Stimulated activated CD4-positive, alpha-beta T cell treated with anti-CD3 and anti-CD28 coated beads, Interleukin-1b, Interleukin-23, amount 100 ng/mL, for 48 hours (primary cell): Measurements from ENCODE around the gene PHF20.
"Not testable (repeated sequence)": the region's sequence is repeated elsewhere in the genome, so short reads cannot be mapped to it uniquely, and the experiment has no call there.

Experiments
- DNase-seq: peaks from one replicate; pipeline ENCODE4 v3.0.0-alpha.2; 2020

The PHF20 gene

DNA sequence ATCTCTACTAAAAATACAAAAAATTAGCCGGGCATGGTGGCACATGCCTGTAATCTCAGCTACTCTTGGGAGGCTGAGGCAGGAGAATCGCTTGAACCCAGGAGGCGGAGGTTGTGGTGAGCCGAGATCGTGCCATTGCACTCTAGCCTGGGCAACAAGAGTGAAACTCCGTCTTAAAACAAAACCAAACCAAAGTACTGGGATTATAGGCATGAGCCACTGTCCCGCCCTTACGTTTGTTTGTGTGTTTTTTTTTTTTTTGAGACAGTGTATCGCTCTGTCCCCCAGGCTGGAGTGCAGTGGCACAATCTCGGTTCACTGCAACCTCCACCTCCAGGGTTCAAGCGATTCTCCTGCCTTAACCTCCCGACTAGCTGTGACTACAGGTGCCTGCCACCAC is 12.0 kb downstream of the PHF20 start:
- DNase-seq, result not testable (repeated sequence)

DNA sequence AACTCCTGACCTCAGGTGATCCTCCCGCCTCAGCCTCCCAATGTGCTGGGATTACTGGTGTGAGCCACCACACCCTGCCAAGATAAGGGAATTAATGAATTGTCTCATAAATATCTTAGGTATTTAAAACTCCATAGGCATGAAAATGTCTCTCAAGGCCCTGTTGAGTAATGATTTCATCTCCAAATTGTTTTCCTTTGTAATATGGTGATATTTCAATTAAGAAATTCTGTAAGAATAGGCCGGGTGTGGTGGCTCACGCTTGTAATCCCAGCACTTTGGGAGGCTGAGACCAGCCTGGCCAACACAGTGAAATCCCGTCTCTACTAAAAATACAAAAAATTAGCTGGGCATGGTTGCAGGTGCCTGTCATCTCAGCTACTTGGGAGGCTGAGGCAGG is 13.7 kb downstream of the PHF20 start:
- not testable (repeated sequence) for DNase-seq

- no peak for DNase-seq
Measured at GRCh38 chr20:35788796-35789195, 17.0 kb downstream of the PHF20 start.

- no peak for DNase-seq
Measured at GRCh38 chr20:35791097-35791496, 19.3 kb downstream of the PHF20 start.

DNA sequence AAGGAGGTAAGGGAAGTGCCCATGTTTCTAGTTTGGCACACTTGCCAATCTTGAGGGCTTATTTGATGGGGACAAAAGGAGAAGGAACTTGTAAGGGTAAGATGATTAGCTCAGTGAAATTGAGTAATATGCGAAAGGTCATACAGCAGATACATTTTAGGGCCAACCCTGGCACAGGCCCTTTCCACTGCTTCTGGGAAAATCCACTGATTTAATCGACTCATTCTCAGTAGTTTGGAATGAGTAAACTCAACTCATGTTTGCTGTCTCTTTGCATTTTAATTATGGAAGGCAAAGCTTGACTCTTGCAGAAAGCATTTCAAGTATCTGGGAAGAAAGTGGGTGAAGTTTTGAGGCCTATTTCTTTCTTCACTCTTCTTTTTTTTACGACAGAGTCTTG is 20.0 kb downstream of the PHF20 start:
- DNase-seq, result peak; percentile 25

DNA sequence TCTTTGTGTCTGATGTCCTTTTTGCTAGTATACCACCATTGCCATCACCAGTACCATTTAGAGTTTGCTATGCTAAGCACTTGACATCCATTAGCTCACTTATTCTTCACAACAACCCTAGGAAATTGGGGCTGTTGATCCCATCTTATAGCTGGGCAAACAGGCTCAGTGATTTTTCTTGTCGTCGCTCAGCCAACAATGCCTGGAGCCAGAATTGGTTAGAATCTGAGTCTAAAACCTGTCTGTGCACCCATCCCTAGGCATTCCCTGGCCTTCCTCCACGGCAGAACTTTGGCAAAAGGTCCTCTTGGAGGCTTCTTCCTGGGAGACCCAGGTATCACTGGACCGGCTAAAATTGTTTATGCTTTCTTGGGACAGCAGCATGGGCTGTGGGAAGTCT is 20.9 kb downstream of the PHF20 start:
- DNase-seq, result no peak

- no peak for DNase-seq
Measured at GRCh38 chr20:35796571-35796970, 24.8 kb downstream of the PHF20 start.

DNA sequence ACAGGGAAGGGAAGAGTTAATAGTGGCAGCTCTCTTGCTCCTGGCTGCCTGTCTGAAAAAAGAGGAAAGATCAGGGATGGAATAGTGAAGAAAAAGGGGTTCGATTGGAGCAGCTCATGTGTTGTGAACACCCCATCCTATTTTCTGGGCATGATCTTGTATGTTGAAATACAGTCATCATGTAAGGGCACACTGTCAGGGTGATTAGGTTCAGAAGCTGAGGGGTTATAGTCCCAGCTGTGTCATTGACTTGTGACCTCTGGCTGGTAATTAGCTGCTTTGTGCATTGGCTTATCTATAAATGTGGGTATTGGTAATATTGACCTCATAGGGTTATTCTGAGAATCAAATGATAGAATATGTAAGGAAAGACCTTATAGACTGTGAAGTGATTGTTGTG is 30.1 kb downstream of the PHF20 start:
- no peak for DNase-seq

GRCh38 chr20:35806075-35806474 is 34.3 kb downstream of the PHF20 start:
- no peak for DNase-seq

GRCh38 chr20:35807877-35808276 is 36.1 kb downstream of the PHF20 start:
- no peak for DNase-seq

GRCh38 chr20:35820715-35821114 is 48.9 kb downstream of the PHF20 start:
- DNase-seq, result no peak

DNA sequence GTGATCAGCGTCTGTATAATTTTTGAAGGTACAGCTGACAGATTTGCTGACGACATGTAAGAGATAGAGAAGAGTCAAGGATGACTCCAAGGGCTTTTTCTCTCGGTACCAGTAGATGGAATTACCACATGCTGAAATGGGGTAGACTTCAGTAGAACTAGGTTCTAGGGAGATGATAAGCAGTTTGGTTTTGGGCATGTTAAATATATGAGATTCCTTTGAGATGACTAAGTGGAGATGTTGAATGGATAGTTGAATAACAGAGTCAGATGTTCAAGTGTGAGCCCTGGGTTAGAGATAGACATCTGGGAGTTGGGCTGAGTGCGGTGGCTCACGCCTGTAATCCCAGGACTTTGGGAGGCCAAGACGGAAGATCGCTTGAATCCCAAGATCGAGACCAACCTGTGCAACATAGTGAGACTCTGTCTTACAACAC is 50.0 kb downstream of the PHF20 start:
- no peak for DNase-seq

DNA sequence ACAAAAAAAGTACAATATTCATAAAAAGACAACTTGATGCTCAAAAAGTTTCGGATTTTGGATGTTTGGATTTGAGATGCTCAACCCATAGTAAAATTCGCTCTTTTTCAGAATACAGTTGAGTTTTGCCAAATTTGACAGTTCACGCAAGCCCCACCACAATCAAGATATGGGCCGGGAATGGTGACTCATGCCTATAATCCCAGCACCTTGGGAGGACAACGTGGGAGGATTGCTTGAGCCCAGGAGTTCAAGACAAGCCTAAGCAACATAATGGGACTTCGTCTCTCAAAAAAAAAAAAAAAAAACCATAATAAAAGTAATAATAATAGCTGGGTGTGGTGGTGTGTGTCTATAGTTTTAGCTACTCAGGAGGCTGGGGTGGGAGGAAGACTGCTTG is 51.3 kb downstream of the PHF20 start:
- DNase-seq, result no peak

GRCh38 chr20:35823937-35824336 is 52.1 kb downstream of the PHF20 start:
- no peak for DNase-seq

DNA sequence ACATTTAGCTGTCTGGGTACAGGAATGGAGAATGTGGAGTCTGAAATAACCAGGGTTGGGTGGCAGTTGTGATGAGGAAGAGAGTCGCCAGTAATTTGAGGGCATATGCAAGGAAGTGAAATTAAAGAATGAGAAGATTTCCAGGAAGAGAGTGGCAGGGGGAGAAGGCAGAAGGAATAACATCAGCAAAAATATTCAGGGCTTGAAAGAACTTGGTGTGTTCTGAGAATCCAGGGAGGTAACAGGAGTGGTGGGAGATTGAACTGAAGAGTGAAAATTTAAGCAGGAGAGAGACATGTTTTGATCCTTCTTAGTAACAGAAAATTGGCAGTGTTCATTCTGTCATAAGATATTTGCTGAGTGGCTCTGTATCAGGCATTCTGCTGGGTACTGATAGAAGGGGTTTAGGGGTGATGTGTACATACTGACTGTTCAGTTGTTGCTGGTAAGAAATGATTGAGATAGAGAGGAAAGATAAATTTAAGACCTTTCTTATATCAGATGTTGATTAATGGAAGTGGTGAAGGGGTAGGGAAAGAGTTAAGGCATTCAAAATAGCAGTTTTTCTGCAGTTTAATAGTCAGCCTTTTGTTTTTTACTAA is 54.7 kb downstream of the PHF20 start:
- no peak for DNase-seq

GRCh38 chr20:35828434-35828833 is 56.6 kb downstream of the PHF20 start:
- DNase-seq, result no peak

GRCh38 chr20:35828916-35829315 is 57.1 kb downstream of the PHF20 start:
- no peak for DNase-seq

DNA sequence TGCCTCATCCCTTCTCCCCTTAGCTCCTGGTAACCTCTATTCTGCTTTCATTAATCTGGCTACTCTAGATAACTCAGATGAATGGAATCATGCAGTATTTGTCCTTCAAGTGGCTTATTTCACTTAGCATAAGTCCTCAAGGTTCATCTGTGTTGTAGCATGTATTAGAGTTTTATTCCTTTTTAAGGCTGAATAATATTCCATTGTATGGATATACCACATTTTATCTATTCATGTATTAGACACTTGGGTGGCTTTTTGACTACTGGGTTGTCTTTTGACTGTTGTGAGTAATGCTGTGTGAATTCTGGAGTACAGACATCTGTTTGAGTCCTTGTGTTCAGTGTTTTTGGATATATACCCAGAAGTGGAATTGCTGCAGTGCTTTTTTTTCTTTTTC is 58.4 kb downstream of the PHF20 start:
- DNase-seq, result no peak

DNA sequence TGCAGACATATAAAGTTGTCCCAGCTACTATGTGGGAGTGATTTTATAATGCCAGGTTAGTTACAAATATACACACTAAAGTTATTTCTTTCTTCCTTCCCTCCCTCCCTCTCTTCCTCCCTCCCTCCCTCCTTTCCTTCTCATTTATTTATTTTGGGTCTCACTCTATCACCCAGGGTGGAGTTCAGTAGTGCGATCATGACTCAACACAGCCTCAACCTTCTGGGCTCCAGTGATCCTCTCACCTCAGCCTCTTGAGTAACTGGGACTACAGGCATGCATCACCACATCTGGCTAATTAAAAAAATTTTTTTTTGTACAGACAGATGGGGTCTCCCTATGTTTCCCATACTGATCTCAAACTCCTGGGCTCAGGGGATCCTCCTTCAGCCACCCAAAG is 59.2 kb downstream of the PHF20 start:
- peak; percentile 14 for DNase-seq

GRCh38 chr20:35831971-35832370 is 60.2 kb downstream of the PHF20 start:
- DNase-seq, result no peak

DNA sequence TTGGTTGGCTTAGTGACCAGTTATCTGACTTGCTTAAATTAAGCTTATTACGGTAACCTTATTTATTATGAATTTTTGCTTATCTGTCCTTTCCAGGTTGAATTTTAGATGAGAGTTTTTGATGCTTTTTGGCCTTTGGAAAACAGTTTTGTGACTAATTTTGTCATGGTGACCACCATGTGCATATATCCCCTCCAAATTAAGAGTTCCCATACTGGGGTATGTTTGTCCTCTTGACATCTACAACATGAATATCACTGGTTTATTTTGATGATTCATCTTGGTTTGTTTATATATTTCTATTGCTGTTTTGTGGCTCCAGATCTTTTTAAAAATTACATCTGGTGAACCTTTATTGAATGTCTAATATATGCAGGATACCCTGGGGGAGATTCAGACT is 61.4 kb downstream of the PHF20 start:
- DNase-seq, result no peak

DNA sequence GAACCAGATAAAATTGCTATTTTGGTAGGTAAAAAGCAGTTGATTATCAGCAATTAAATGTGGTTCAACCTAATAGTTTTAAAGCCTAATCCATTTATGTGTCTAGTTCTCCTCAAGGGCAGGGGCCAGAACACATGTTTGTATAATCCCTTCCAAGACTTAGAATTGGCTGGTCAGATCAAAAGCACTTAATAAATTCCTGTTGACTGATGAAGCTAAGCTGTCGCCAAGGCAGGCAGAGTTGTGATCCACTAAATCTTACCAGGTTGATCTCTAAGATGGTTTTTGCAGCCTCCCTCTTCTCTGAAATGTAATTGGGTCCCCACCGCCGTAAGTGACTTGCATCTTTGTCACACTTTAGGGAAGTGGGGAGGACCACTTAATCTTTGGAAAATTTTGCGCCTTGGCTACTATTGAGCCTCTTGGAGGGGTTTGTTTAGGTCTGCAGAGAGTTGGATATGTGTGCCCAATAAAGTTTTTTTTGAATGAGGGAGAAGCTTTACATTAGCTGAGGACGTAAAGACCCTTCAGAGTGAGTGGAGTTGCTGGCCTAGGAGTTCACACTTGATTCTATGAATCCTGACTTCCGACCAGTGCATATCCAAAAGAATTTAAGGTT is 65.9 kb downstream of the PHF20 start:
- no peak for DNase-seq

DNA sequence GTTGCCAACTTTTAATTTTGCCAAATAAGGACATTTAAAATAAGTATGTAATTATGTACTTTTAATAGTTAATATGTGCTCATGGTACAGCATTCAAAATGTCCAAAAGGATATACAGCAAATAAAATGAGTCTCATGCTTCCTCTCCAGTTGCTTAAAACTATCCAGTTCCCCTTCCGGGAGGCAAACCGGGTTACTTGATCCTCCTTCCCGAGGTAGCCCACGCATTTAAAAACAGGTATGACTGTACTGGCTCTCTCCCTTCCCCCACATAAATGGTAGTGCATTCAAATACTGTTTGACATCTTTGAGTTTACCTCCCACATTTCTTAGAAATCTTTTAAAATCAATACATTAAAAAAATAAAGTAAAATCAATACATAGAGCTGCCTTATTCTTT is 66.4 kb downstream of the PHF20 start:
- DNase-seq, result no peak

GRCh38 chr20:35839904-35840303 is 68.1 kb downstream of the PHF20 start:
- no peak for DNase-seq

- DNase-seq, result no peak
Measured at GRCh38 chr20:35840421-35840820, 68.6 kb downstream of the PHF20 start.
